SU-DHL-6 (cell line): Measurements from ENCODE around the gene ZNF117.

Experiments used
- EZH2phosphoT487 ChIP-seq: fragments of 200-600 bp; sonication (generic), shearing (Covaris generic); conservative IDR thresholded peaks from 2 replicates; pipeline ENCODE4 v1.6.1; 2018; ENCODE audit warnings: mild to moderate bottlenecking, antibody characterized with exemption, low read length, moderate library complexity, mixed read lengths
- TF ChIP-seq, protein P1 (sequence below): fragments of 200-600 bp; sonication (generic); IDR thresholded peaks from one replicate; pipeline ENCODE4 v1.5.1; 2017; ENCODE audit warnings: antibody characterized with exemption, mild to moderate bottlenecking, low read length, moderate library complexity; ENCODE audit not compliant: insufficient read depth, poor library complexity, severe bottlenecking

DNA sequence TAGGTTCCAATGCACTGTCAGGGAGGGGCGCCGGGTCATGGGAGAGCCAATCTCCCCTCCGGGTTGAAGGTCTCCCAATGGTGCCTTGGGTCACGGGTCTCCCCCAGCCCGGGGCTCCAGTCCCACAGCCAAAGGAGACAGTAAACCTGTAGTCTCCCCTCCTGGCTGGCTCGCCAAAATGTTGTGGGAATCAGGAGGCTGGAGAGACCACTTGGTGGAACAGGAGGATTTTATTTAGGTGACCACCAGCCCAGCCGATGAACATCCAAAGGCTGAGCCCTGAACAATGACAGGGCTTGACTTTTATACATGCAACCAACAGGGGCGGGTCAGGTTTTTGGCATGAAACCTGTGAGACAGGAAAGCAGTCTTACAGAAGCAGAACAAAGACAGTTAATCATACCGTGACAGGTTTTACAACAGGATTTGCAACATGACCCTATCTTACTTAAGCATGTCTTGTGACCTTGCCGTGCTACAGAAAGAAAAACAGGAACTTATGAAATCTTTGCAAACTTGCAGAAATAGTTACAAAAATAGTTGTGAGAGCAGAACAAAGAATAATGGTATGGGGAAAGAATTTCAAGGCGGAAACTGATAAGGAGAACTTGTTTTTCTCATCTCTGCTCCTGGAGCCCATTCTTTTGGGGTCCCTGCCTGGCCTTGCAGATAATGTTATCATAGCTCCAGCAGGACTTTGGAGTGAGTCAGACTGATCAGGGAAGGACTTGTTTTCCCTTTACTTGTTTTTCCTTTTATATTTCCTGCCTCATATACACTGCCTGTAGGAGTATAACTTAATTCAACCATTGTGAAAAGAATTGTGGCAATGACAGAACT lies 8.5 kb upstream of the ZNF117 start:
- TF ChIP-seq, protein P1, sequence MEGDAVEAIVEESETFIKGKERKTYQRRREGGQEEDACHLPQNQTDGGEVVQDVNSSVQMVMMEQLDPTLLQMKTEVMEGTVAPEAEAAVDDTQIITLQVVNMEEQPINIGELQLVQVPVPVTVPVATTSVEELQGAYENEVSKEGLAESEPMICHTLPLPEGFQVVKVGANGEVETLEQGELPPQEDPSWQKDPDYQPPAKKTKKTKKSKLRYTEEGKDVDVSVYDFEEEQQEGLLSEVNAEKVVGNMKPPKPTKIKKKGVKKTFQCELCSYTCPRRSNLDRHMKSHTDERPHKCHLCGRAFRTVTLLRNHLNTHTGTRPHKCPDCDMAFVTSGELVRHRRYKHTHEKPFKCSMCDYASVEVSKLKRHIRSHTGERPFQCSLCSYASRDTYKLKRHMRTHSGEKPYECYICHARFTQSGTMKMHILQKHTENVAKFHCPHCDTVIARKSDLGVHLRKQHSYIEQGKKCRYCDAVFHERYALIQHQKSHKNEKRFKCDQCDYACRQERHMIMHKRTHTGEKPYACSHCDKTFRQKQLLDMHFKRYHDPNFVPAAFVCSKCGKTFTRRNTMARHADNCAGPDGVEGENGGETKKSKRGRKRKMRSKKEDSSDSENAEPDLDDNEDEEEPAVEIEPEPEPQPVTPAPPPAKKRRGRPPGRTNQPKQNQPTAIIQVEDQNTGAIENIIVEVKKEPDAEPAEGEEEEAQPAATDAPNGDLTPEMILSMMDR, result no peak
- TF ChIP-seq EZH2phosphoT487, result no peak
